ENCODE data around the gene NRXN3.

- TF ChIP-seq, protein P1, sequence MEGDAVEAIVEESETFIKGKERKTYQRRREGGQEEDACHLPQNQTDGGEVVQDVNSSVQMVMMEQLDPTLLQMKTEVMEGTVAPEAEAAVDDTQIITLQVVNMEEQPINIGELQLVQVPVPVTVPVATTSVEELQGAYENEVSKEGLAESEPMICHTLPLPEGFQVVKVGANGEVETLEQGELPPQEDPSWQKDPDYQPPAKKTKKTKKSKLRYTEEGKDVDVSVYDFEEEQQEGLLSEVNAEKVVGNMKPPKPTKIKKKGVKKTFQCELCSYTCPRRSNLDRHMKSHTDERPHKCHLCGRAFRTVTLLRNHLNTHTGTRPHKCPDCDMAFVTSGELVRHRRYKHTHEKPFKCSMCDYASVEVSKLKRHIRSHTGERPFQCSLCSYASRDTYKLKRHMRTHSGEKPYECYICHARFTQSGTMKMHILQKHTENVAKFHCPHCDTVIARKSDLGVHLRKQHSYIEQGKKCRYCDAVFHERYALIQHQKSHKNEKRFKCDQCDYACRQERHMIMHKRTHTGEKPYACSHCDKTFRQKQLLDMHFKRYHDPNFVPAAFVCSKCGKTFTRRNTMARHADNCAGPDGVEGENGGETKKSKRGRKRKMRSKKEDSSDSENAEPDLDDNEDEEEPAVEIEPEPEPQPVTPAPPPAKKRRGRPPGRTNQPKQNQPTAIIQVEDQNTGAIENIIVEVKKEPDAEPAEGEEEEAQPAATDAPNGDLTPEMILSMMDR (conservative IDR thresholded peaks at IDR 0.05 in 1 of 2, IDR thresholded peaks at IDR 0.05 in 1 of 2; ENCODE audit: extremely low read depth in 1 of 2, insufficient read depth in 1 of 2, low read depth in 1 of 2, low read length in 2 of 2), result no peak
- no peak for TF ChIP-seq EZH2 (IDR thresholded peaks at IDR 0.05; ENCODE audit: borderline replicate concordance, low read length)
These were observed 906.9 kb downstream of the NRXN3 start for GRCh38 chr14:79077096-79077495.

All from mammary epithelial cell (primary cell).